PC-3 (cell line): ENCODE data around the gene CST4. TPM values are rescaled to one million over a fixed set of nuclear protein-coding genes. Genes with fewer than 3 reads are reported as not detected.
A peak's percentile ranks its signal among the peaks of the same experiment; 100 is the strongest.

Source experiments
- ATAC-seq: fragments of 200-7000 bp; cut with Tn5 transposase; 2 replicates; pipeline ENCODE4 v1.9.1; 2020; ENCODE audit warnings: mild to moderate bottlenecking, moderate library complexity
- BruUV-seq: library from RNA; stranded (reverse); fragments of 400-500 nt; replicated peaks from 2 replicates; lab custom pipeline; 2021; lab: Mats Ljungman, UMichigan
- CTCF ChIA-PET: fragments of 300-600 bp; sonication (Branson Sonifier 250); formaldehyde crosslinking; loops from one replicate; lab custom pipeline; 2022; ENCODE audit warnings: antibody characterized with exemption; lab: Charles Lee
- POLR2A ChIA-PET: fragments of 300-600 bp; sonication (Branson Sonifier 250); formaldehyde crosslinking; loops from one replicate; lab custom pipeline; 2022; ENCODE audit warnings: antibody characterized with exemption; ENCODE audit not compliant: unreplicated experiment; lab: Charles Lee
- DNase-seq: peaks from one replicate; pipeline ENCODE4 v3.0.0-alpha.2; 2015
- H2AFZ ChIP-seq: fragments of 300-600 bp; sonication (generic); 2 replicates; pipeline ENCODE4 v1.6.0; 2016; ENCODE audit warnings: antibody characterized with exemption, low read length
- H3F3A ChIP-seq: fragments of 300-600 bp; sonication (generic); one replicate; pipeline ENCODE4 v1.6.0; 2017; ENCODE audit warnings: antibody characterized with exemption, low read length, control low read depth, mild to moderate bottlenecking; ENCODE audit not compliant: unreplicated experiment
- H3K27ac ChIP-seq: fragments of 300-600 bp; sonication (generic); 2 replicates; pipeline ENCODE4 v1.5.1; 2016; ENCODE audit warnings: mild to moderate bottlenecking, low read length
- H3K27me3 ChIP-seq: fragments of 300-600 bp; sonication (generic); 2 replicates; pipeline ENCODE4 v1.6.1; 2016; ENCODE audit warnings: low read length, mixed read lengths
- H3K36me3 ChIP-seq: fragments of 300-600 bp; sonication (generic); 2 replicates; pipeline ENCODE4 v1.6.1; 2016; ENCODE audit warnings: low read depth, mixed run types, low read length, mixed read lengths
- H3K4me1 ChIP-seq: fragments of 300-600 bp; sonication (generic); 2 replicates; pipeline ENCODE4 v1.5.1; 2016; ENCODE audit warnings: low read length; ENCODE audit not compliant: insufficient read depth
- H3K4me2 ChIP-seq: fragments of 300-600 bp; sonication (generic); 2 replicates; pipeline ENCODE4 v1.6.0; 2016; ENCODE audit warnings: low read length
- H3K4me3 ChIP-seq: fragments of 300-600 bp; sonication (generic); 2 replicates; pipeline ENCODE4 v1.5.1; 2016; ENCODE audit warnings: mild to moderate bottlenecking, low read length, mixed read lengths
- H3K79me2 ChIP-seq: fragments of 300-600 bp; sonication (generic); 2 replicates; pipeline ENCODE4 v1.6.1; 2017; ENCODE audit warnings: low read length, mixed read lengths
- H3K9ac ChIP-seq: fragments of 300-600 bp; sonication (generic); 2 replicates; pipeline ENCODE4 v1.6.0; 2016; ENCODE audit warnings: mild to moderate bottlenecking, low read length
- H3K9me2 ChIP-seq: fragments of 300-600 bp; sonication (generic); replicated peaks from 2 replicates; pipeline ENCODE4 v1.6.1; 2016; ENCODE audit warnings: mixed run types, low read length, mixed read lengths
- H3K9me3 ChIP-seq: fragments of 300-600 bp; sonication (generic); 2 replicates; pipeline ENCODE4 v1.6.1; 2016; ENCODE audit warnings: low read length, mixed read lengths
- H4K20me1 ChIP-seq: fragments of 300-600 bp; sonication (generic); 2 replicates; pipeline ENCODE4 v1.6.1; 2016; ENCODE audit warnings: low read length, mixed read lengths
- CTCF ChIP-seq: fragments of 300-600 bp; sonication (generic); conservative IDR thresholded peaks from 2 replicates; pipeline ENCODE4 v1.5.1; 2017; ENCODE audit warnings: antibody characterized with exemption, low read depth, mild to moderate bottlenecking, low read length
- EZH2 ChIP-seq: fragments of 300-600 bp; sonication (generic); IDR thresholded peaks from one replicate; pipeline ENCODE4 v1.6.1; 2017; ENCODE audit warnings: antibody characterized with exemption, mild to moderate bottlenecking, low read length; ENCODE audit not compliant: unreplicated experiment
- EZH2phosphoT487 ChIP-seq: fragments of 300-600 bp; sonication (generic); IDR thresholded peaks from 2 replicates; pipeline ENCODE4 v1.6.1; 2018; ENCODE audit warnings: mild to moderate bottlenecking, antibody characterized with exemption, low read length, borderline replicate concordance
- intact Hi-C: fragments of 100-400 bp; cut with micrococcal nuclease; formaldehyde crosslinking; loops from 2 replicates; pipeline ENCODE4 v1.9.0; 2023
- total RNA-seq: library from RNA; depleted of rRNA; stranded (reverse); fragments of >200 nt; gene quantifications from 2 replicates; pipeline ENCODE4 v1.2.3, GENCODE V29; 2014

The CST4 gene
- total RNA-seq, 1 experiment from 2014 or later: 0.98 TPM

- BruUV-seq: no TSS peak
- Histone ChIP-seq H2AFZ (no peak overlapping the region), H3K27ac (no peak overlapping the region), H3K9me3 (no peaks in the 10 kb centered on the region), H4K20me1 (no peaks in the 10 kb centered on the region), H3K79me2 (no peaks in the 10 kb centered on the region), H3K4me1 (peaks cover 28% of the 10 kb centered on the region), H3K36me3 (no peaks in the 10 kb centered on the region), H3K4me3 (no peak overlapping the region), H3K9ac (no peak overlapping the region), H3K9me2 (no peaks in the 10 kb centered on the region), H3F3A (no peaks in the 10 kb centered on the region), H3K27me3 (no peaks in the 10 kb centered on the region), H3K4me2 (no peak overlapping the region)
- ChIA-PET CTCF (no interaction called here), POLR2A (no interaction called here)
- TF ChIP-seq CTCF: no peak
- no peak for TF ChIP-seq EZH2
- TF ChIP-seq EZH2phosphoT487: no peak
- no peak for ATAC-seq
- intact Hi-C loops: no loop called here
- peak; percentile 26 for DNase-seq
Observed at GRCh38 chr20:23691675-23692074, 2.8 kb upstream of the CST4 start.

GRCh38 chr20:23690581-23690980 is 1.7 kb upstream of the CST4 start:
- H3K9ac ChIP-seq: no peak overlapping the region

GRCh38 chr20:23689399-23689690 is 507 bp upstream of the CST4 start:
- no peak for TF ChIP-seq EZH2
- TF ChIP-seq CTCF: no peak
- Histone ChIP-seq H3K4me3 (no peak overlapping the region), H3K9ac (no peak overlapping the region), H3K79me2 (no peaks in the 10 kb centered on the region), H3K9me2 (no peaks in the 10 kb centered on the region), H3K4me1 (peaks cover 28% of the 10 kb centered on the region), H4K20me1 (no peaks in the 10 kb centered on the region), H3K9me3 (no peaks in the 10 kb centered on the region), H3K4me2 (no peak overlapping the region), H3K27me3 (no peaks in the 10 kb centered on the region), H2AFZ (no peak overlapping the region), H3K27ac (no peak overlapping the region), H3F3A (no peaks in the 10 kb centered on the region), H3K36me3 (no peaks in the 10 kb centered on the region)
- no peak for ATAC-seq
- POLR2A ChIA-PET: no interaction called here
- DNase-seq: no peak
- CTCF ChIA-PET: no interaction called here
- intact Hi-C loops: no loop called here
- no TSS peak for BruUV-seq

More at GRCh38 chr20:23690581-23690980, 1.7 kb upstream of the CST4 start:
- Histone ChIP-seq H3F3A (no peaks in the 10 kb centered on the region), H3K9me3 (no peaks in the 10 kb centered on the region), H3K4me1 (peaks cover 28% of the 10 kb centered on the region), H3K4me3 (no peak overlapping the region), H3K36me3 (no peaks in the 10 kb centered on the region), H4K20me1 (no peaks in the 10 kb centered on the region), H3K27ac (no peak overlapping the region), H3K27me3 (no peaks in the 10 kb centered on the region), H2AFZ (no peak overlapping the region), H3K9me2 (no peaks in the 10 kb centered on the region), H3K4me2 (no peak overlapping the region), H3K79me2 (no peaks in the 10 kb centered on the region)
- POLR2A ChIA-PET: interaction anchor here (0.6 kb wide), 1 partner anchor 22 kb away, joined by 3 read pairs; no protein-coding TSS in a partner anchor
- TF ChIP-seq EZH2 (no peak), EZH2phosphoT487 (no peak), CTCF (no peak)
- DNase-seq: no peak
- intact Hi-C loops: no loop called here
- CTCF ChIA-PET: no interaction called here
- BruUV-seq: no TSS peak
- no peak for ATAC-seq
